Measurements from ENCODE around the gene PSMD8.

DNA sequence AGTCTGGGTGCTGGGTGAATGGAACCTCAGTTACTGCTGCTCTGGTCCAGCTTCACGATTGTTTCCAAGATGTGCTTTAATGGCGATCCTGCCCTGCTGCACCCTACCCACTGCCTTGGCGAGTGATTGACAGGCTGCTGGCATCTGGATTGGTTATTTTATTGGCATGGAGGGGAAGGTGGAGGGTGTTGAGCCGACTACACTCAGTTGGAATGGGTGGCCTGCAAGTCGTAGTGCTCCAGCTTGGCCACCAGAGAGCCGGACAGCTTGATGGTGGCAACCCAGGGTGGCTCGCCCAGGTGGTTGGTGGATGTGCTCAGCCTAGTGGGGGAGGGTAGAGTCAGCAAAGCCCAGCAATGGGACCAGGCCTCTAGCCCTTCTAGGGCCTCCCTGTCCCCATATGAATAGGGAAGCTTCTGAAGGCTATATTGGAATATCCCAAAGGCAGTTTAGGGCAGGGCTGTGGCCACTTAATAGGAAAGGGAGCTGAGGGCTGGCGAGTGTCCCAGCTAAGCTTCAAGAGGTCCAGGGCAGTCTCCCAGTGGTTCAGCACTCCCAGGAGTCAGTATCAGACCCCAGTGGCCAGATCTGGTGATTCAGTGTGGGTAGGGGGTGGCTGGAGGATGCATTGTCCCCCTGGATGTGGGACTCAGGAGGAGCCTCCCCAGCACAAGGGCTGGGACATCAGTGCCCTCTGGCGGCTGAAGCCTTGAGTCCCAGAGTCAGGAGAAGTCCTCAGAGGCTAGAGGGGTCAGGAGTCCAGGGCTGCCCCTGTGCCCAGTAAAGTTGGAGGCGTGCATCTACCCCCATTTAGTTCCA, 10.0 kb downstream of the PSMD8 start:
- no peak for TF ChIP-seq EP300 (IDR thresholded peaks at IDR 0.05; ENCODE audit: borderline replicate concordance)
- TF ChIP-seq CEBPB (IDR thresholded peaks at IDR 0.05): no peak
- no peak for TF ChIP-seq REST (IDR thresholded peaks at IDR 0.05; ENCODE audit: low read depth)

Measured in Ishikawa (cell line).